Spleen (tissue), 11 donors: Measurements from ENCODE around the gene AKT3. TPM values are rescaled to one million over a fixed set of nuclear protein-coding genes. Genes with fewer than 3 reads are reported as not detected.

Experiments used
- DNase-seq: peaks from one replicate; pipeline ENCODE4 v3.0.0-alpha.2; 2020
- H3K27ac ChIP-seq, 8 donors: fragments of 200-600 bp; sonication (generic) in 7 of 8; 1 replicate in 4 of 8; 2 replicates in 4 of 8; pipeline versions ENCODE4 v1.5.0 to v1.8.0; 2016 to 2021; ENCODE audit warnings: inconsistent platforms in 4 of 8, mild to moderate bottlenecking in 4 of 8, moderate library complexity in 1 of 8
- H3K27me3 ChIP-seq, 7 donors: fragments of 200-600 bp; sonication (generic) in 6 of 7; replicated peaks in 1 of 7; 1 replicate in 4 of 7; 2 replicates in 3 of 7; pipeline versions ENCODE4 v1.5.0 to v1.8.0; 2016 to 2021; ENCODE audit warnings: inconsistent platforms in 3 of 7, mild to moderate bottlenecking in 1 of 7
- H3K36me3 ChIP-seq, 6 donors: fragments of 200-600 bp; sonication (generic) in 5 of 6; 1 replicate in 4 of 6; 2 replicates in 2 of 6; pipeline versions ENCODE4 v1.5.0 to v1.8.0; 2016 to 2021; ENCODE audit warnings: inconsistent platforms in 2 of 6
- H3K4me1 ChIP-seq, 6 donors: fragments of 200-600 bp; sonication (generic) in 5 of 6; 1 replicate in 3 of 6; 2 replicates in 3 of 6; pipeline versions ENCODE4 v1.5.0 to v1.8.0; 2016 to 2021; ENCODE audit warnings: inconsistent platforms in 3 of 6
- H3K4me3 ChIP-seq, 8 donors: fragments of 200-600 bp; sonication (generic) in 7 of 8; 1 replicate in 4 of 8; 2 replicates in 4 of 8; pipeline versions ENCODE4 v1.5.0 to v1.8.0; 2016 to 2021; ENCODE audit warnings: inconsistent platforms in 4 of 8, mild to moderate bottlenecking in 4 of 8, moderate library complexity in 2 of 8
- H3K9me3 ChIP-seq, 8 donors: fragments of 200-600 bp; sonication (generic) in 7 of 8; 1 replicate in 4 of 8; 2 replicates in 4 of 8; pipeline versions ENCODE4 v1.5.0 to v1.8.0; 2016 to 2021; ENCODE audit warnings: inconsistent platforms in 4 of 8
- CTCF ChIP-seq, 11 experiments: fragments of 200-600 bp in 7 of 11; fragments of 450-650 bp in 4 of 11; sonication (generic) in 4 of 11; IDR thresholded peaks in 8 of 11; conservative IDR thresholded peaks in 3 of 11; 1 replicate in 7 of 11; 2 replicates in 4 of 11; pipeline versions ENCODE4 v1.4.0 to v1.8.0; 2016 to 2021; ENCODE audit warnings: antibody characterized with exemption in 11 of 11, inconsistent platforms in 4 of 11, mild to moderate bottlenecking in 1 of 11
- POLR2A ChIP-seq, 3 donors: fragments of 450-650 bp; IDR thresholded peaks; one replicate each; pipeline ENCODE4 v1.5.1; 2017; ENCODE audit warnings: antibody characterized with exemption in 3 of 3, mild to moderate bottlenecking in 1 of 3
- POLR2AphosphoS5 ChIP-seq, 3 donors: sonication (generic); formaldehyde crosslinking; IDR thresholded peaks; one replicate each; pipeline ENCODE4 v1.5.1; 2017; ENCODE audit warnings: antibody characterized with exemption in 3 of 3
- WGBS, 5 donors: extraction: QIAGEN DNeasy Blood & Tissue Kit in 3 of 5; methylation state at CpG; one replicate each; pipeline versions ENCODE4 v1.1.5 to v1.1.7; 2013 to 2018; 5-methylcytosine and 5-hydroxymethylcytosine counted together
- intact Hi-C: fragments of 100-400 bp; cut with DNase I; formaldehyde crosslinking; loops from one replicate; pipeline ENCODE4 v1.15.0; 2023; ENCODE audit warnings: low total_unique reads
- polyA plus RNA-seq, 3 donors: library from polyadenylated mRNA; stranded (reverse); fragments of 200-250 nt; gene quantifications; one replicate each; pipeline ENCODE4 v1.2.1, GENCODE V29; 2013
- total RNA-seq, 7 donors: library from RNA; depleted of rRNA in 3 of 7; stranded (reverse); fragments of >200 nt in 3 of 7; fragmentation: NEBNext Ultra II Directional in 4 of 7; extraction: Animal tissue kit (Norgen Biotek cat#: 25700) in 4 of 7; gene quantifications; one replicate each; pipeline versions ENCODE4 v1.1.0 to v1.2.1, GENCODE V29; 2016 to 2021
- donor health status: healthy with polysubstance abuse.
- donor health status: DM: no; HTN: no; CAD: no; lungs with moderate emphysema.
- donor health status: DM: no; HTN: no; CAD: no.
- donor health status: Bipolar disorder and iron deficiency.
- donor health status: healthy.
- donor health status: DM: no; HTN: no; CAD: no.
- donor health status: DM: yes; HTN: yes; CAD: no.

Gene AKT3
- total and polyA plus RNA-seq, 10 donors: 4.3 to 91.3 (median 46.4) TPM

- WGBS, 5 donors: 70 to 89% (median 72%) methylated on average over 2 of the region's 2 CpGs
- no peak for TF ChIP-seq POLR2A (IDR thresholded peaks at IDR 0.05)
- TF ChIP-seq POLR2AphosphoS5 (IDR thresholded peaks at IDR 0.05): no peak
- no peak for TF ChIP-seq CTCF (IDR thresholded peaks at IDR 0.05 in 8 of 11, conservative IDR thresholded peaks at IDR 0.05 in 3 of 11)
- H3K27me3 ChIP-seq: no peaks in the 10 kb centered on the region
- no peaks in the 10 kb centered on the region for H3K9me3 ChIP-seq
- H3K27ac ChIP-seq: no peak overlapping the region
- intact Hi-C loops: no loop called here
- no peak overlapping the region for H3K4me3 ChIP-seq
- H3K36me3 ChIP-seq: no peaks in the 10 kb centered on the region
- no peak for DNase-seq
- no peaks in the 10 kb centered on the region for H3K4me1 ChIP-seq
Observed at GRCh38 chr1:243890576-243890975, 40.5 kb upstream of the AKT3 start.

- intact Hi-C loops: no loop called here
- WGBS, 5 donors: 38 to 63% (median 48%) methylated on average over 1 of the region's 1 CpG
Observed at GRCh38 chr1:243885806-243886205, 35.8 kb upstream of the AKT3 start.

GRCh38 chr1:243884603-243885002, 34.6 kb upstream of the AKT3 start:
- Histone ChIP-seq H3K9me3 (no peaks in the 10 kb centered on the region), H3K4me3 (no peak overlapping the region), H3K36me3 (no peaks in the 10 kb centered on the region), H3K27ac (no peak overlapping the region), H3K27me3 (no peaks in the 10 kb centered on the region), H3K4me1 (no peaks in the 10 kb centered on the region)
- intact Hi-C loops: no loop called here
- DNase-seq: no peak
- WGBS, 5 donors: 77 to 83% (median 79%) methylated on average over 5 of the region's 5 CpGs
- TF ChIP-seq CTCF (IDR thresholded peaks at IDR 0.05 in 8 of 11, conservative IDR thresholded peaks at IDR 0.05 in 3 of 11) (no peak), POLR2AphosphoS5 (IDR thresholded peaks at IDR 0.05) (no peak), POLR2A (IDR thresholded peaks at IDR 0.05) (no peak)

More at GRCh38 chr1:243885806-243886205, 35.8 kb upstream of the AKT3 start:
- Histone ChIP-seq H3K9me3 (no peaks in the 10 kb centered on the region), H3K4me1 (no peaks in the 10 kb centered on the region), H3K4me3 (no peak overlapping the region), H3K27ac (no peak overlapping the region), H3K27me3 (no peaks in the 10 kb centered on the region), H3K36me3 (no peaks in the 10 kb centered on the region)
- TF ChIP-seq CTCF (IDR thresholded peaks at IDR 0.05 in 8 of 11, conservative IDR thresholded peaks at IDR 0.05 in 3 of 11): no peak
- TF ChIP-seq POLR2A (IDR thresholded peaks at IDR 0.05): no peak
- TF ChIP-seq POLR2AphosphoS5 (IDR thresholded peaks at IDR 0.05): no peak
- DNase-seq: no peak

- H3K36me3 ChIP-seq: no peaks in the 10 kb centered on the region
- H3K4me3 ChIP-seq: no peak overlapping the region
- no peaks in the 10 kb centered on the region for H3K4me1 ChIP-seq
- no peaks in the 10 kb centered on the region for H3K27me3 ChIP-seq
- H3K27ac ChIP-seq: no peak overlapping the region
- no peak for DNase-seq
- no peaks in the 10 kb centered on the region for H3K9me3 ChIP-seq
- TF ChIP-seq CTCF (IDR thresholded peaks at IDR 0.05 in 8 of 11, conservative IDR thresholded peaks at IDR 0.05 in 3 of 11) (no peak), POLR2A (IDR thresholded peaks at IDR 0.05) (no peak), POLR2AphosphoS5 (IDR thresholded peaks at IDR 0.05) (no peak)
- 84 to 100% (median 93%) methylated on average over 1 to 2 of the region's 2 CpGs for WGBS, 5 donors
- intact Hi-C loops: no loop called here
Observed at GRCh38 chr1:243883551-243883950, 33.5 kb upstream of the AKT3 start.
